Measurements from ENCODE around the gene PTPN7. TPM values are rescaled to one million over a fixed set of nuclear protein-coding genes. Genes with fewer than 3 reads are reported as not detected.

The PTPN7 gene
- total RNA-seq, 1 donor from 2014 or later: 303 TPM

DNA sequence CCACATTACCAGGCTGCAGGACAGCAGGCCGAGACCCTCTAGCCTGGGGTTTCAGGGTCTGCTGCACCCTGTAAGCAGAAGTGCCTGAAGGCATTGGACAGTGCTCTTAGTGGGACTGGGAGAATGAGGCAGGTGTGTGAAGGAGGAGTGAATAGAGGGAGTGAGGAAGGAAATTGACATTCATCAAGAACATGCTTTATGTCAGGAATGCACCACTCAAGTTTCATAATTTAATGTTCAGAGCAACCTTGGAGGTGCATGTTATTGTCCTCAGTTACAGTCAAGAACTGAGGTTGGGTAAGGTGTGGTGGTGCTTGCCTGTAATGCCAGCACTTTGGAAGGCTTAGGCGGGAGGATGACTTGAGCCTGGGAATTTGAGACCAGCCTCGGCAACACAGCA, 49.4 kb downstream of the PTPN7 start:
- intact Hi-C loops (cut with micrococcal nuclease): no loop called here

GRCh38 chr1:202107801-202108731, 52.3 kb downstream of the PTPN7 start:
- intact Hi-C loops (cut with micrococcal nuclease): no loop called here

DNA sequence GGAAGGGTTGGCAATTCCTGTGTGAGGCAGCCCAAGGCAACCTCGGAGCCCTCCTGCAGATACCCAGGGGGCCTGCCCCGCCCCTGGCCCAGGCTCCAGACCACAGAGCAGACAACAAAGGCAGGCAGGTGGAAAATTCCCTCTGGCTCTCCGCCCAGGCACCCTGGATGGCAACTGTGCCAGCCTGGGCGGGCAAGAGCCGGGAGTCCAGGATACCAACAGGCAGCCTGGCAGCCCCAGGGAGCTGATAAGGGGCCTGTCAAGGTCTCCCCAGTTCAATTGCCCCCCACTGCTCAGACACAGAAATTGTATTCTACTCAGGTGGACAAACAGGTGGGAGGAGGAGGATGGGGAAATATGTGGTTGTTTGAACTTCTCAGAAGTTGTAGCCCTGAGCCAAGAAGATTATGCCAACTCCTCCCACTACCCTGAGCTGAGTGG, 53.1 kb downstream of the PTPN7 start:
- intact Hi-C loops (cut with micrococcal nuclease): no loop called here

DNA sequence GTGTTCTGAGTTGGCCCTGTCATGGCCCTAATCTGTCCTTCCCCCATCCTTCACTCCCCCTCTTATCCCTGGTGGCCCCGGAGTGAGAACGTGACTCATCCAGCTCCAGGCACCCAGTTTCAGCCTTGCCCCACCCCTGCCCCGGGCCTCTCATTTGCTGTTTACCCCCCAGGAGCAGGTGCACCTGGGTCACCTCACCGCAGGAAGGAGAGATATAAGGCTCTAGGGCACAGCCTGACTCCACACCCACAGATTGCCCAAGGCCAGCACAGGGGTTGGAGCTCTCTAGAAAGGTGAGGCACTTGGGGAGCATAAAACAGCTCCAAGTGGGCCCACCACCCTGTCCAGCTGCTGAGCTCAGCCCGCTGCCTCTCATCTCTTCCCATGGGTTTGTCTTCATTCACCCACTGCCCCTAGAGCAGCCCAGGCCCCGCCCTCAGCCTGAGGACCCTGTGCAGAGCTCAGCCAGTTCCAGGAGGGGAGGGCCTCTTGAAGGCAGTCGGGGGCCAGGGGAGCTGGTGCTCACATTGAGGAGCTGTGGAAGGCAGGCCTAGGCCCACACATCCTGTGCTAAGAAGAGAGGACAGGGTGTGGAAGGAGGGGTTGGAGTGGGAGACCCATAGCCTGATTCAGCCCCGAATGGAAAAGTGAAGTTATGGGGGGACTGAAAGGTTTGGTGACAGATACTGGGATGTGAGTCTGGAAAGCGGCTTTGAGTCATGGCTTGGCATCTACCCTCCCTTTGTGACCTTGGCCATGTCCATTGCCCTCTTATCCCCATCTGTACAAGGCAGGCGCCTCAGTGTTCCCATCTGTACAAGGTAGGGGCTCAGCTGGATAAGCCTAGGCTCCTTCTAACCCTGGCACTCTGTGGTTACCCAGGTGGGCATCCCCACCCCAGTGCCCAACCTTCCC, 53.8 kb downstream of the PTPN7 start:
- intact Hi-C loops (cut with micrococcal nuclease): no loop called here

- intact Hi-C loops (cut with micrococcal nuclease): no loop called here
These were observed 54.6 kb downstream of the PTPN7 start for GRCh38 chr1:202105571-202106339.

- intact Hi-C loops (cut with micrococcal nuclease): no loop called here
These were observed 56.3 kb downstream of the PTPN7 start for GRCh38 chr1:202104073-202104472.

GRCh38 chr1:202101184-202101583, 59.2 kb downstream of the PTPN7 start:
- intact Hi-C loops (cut with micrococcal nuclease): no loop called here

Other genes with a start within 250 kb of the PTPN7 start
- gene LMOD1, start 214.1 kb downstream of the PTPN7 start, total RNA-seq: not detected in 2 replicates
- gene TIMM17A, start 205.1 kb downstream of the PTPN7 start, total RNA-seq: 63.0 and 67.4 TPM in 2 replicates
- gene RNPEP, start 178.0 kb downstream of the PTPN7 start, total RNA-seq: 32.5 and 33.2 TPM in 2 replicates
- 0.39 and 0.55 TPM in 2 replicates for gene ELF3, start 150.0 kb downstream of the PTPN7 start, total RNA-seq
- gene GPR37L1, start 37.7 kb downstream of the PTPN7 start, total RNA-seq: not detected in 2 replicates
- gene ARL8A, start 15.9 kb downstream of the PTPN7 start, total RNA-seq: 59.6 and 62.9 TPM in 2 replicates
- 0.39 and 0.43 TPM in 2 replicates for gene LGR6, start 33.2 kb upstream of the PTPN7 start, total RNA-seq
- gene UBE2T, start 181.3 kb upstream of the PTPN7 start, total RNA-seq: 60.8 and 68.4 TPM in 2 replicates
- gene PPP1R12B, start 188.1 kb upstream of the PTPN7 start, total RNA-seq: 19.1 and 20.4 TPM in 2 replicates

Data from T-helper 2 cell treated with Interferon-gamma antibody and Interleukin-4, amounts not matched to agents 100 ng/mL and 5 ng/mL, for 36 hours (primary cell).